Thoracic aorta (tissue), 2 donors: Measurements from ENCODE around the gene MYO5B. TPM values are rescaled to one million over a fixed set of nuclear protein-coding genes. Genes with fewer than 3 reads are reported as not detected.
"Not testable (repeated sequence)": the region's sequence is repeated elsewhere in the genome, so short reads cannot be mapped to it uniquely, and the experiment has no call there.

ENCODE experiments used
- ATAC-seq: fragments of 150-250 bp; one replicate; pipeline ENCODE4 v1.8.0; 2017; ENCODE audit warnings: low read depth; ENCODE audit not compliant: insufficient number of reproducible peaks, low FRiP score
- DNase-seq: peaks from one replicate; pipeline ENCODE4 v3.0.0-alpha.2; 2020; ENCODE audit warnings: low spot score
- H3K27ac ChIP-seq, 2 donors: fragments of 200-600 bp; sonication (generic); 1 replicate in 1 of 2; 2 replicates in 1 of 2; pipeline ENCODE4 v1.5.1; 2016; ENCODE audit warnings: mild to moderate bottlenecking in 2 of 2, moderate library complexity in 2 of 2
- H3K27me3 ChIP-seq: fragments of 200-600 bp; sonication (generic); replicated peaks from 2 replicates; pipeline ENCODE4 v1.6.0; 2016; ENCODE audit warnings: mild to moderate bottlenecking; ENCODE audit not compliant: insufficient read depth
- H3K36me3 ChIP-seq: fragments of 200-600 bp; sonication (generic); one replicate; pipeline ENCODE4 v1.5.1; 2016
- H3K4me1 ChIP-seq, 2 donors: fragments of 200-600 bp; sonication (generic); 1 replicate in 1 of 2; 2 replicates in 1 of 2; pipeline versions ENCODE4 v1.5.1 to v1.6.0; 2016; ENCODE audit warnings: low read depth in 2 of 2, mild to moderate bottlenecking in 1 of 2; ENCODE audit not compliant: control insufficient read depth in 1 of 2
- H3K4me3 ChIP-seq: fragments of 200-600 bp; sonication (generic); 2 replicates; pipeline ENCODE4 v1.5.1; 2016; ENCODE audit warnings: mild to moderate bottlenecking
- H3K9me3 ChIP-seq: fragments of 200-600 bp; sonication (generic); 2 replicates; pipeline ENCODE4 v1.5.1; 2016
- total RNA-seq, 2 donors: library from RNA; depleted of rRNA; stranded (reverse); fragments of >200 nt; gene quantifications; one replicate each; pipeline versions ENCODE4 v1.1.0 to v1.2.3, GENCODE V29; 2016
- TF ChIP-seq, protein P1 (sequence below): fragments of 200-600 bp; sonication (generic); IDR thresholded peaks from one replicate; pipeline ENCODE4 v1.5.1; 2019; ENCODE audit warnings: antibody characterized with exemption

The MYO5B gene
- total RNA-seq, 2 donors from 2014 or later, result 8.3 to 13.5 TPM

DNA sequence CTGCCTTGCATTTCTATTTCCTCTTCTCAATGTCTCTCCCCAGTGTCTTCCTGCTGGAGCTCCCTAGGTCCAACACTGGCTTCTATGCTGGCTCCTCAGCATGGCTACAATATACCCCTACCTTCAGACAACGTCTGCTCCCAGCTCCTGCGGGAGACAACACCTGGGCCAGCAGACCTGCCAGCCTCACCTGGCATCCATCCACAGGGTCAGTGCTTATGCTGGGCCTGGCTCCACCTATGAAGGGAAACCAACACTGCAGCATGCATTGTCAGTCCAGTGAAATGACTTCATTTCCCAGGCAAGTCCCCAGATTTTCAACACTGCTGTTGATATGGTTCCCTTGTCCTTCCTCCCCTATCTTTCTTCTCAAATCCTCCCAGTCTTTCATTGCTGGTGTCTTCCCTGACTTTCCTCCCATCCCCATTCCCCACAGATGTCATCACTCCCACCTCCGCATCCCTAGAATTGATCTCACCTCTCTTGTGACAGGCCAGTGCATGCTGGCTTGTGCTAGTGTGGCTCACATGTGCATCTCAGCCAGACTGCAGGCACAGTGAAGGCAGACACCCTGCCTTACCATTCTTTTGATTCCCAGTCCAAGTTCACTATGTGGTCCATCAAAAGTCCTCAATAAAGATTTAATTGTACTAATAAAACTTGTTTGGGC, 98.0 kb downstream of the MYO5B start:
- no peaks in the 10 kb centered on the region for H3K9me3 ChIP-seq

DNA sequence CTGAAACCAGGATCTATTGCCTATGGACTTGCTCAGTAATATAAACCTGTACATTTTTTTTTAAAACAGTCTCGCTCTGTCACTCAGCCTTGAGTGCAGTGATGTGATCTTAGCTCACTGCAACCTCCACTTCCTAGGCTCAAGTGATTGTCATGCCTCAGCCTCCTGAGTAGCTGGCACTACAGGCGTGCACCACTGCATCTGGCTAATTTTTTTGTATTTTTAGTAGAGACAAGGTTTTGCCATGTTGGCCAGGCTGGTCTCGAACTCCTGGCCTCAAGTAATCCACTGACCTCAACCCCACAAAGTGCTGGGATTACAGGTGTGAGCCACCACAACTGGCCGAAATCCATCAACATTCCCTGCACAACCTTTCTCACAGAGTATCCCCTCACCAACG, 100.2 kb downstream of the MYO5B start:
- H3K27me3 ChIP-seq, H3K36me3 ChIP-seq, ATAC-seq, H3K9me3 ChIP-seq, H3K27ac ChIP-seq, DNase-seq, H3K4me3 ChIP-seq: not testable (repeated sequence)
- H3K4me1 ChIP-seq, result peaks cover 32 to 54% of the 10 kb centered on the region in 2 donors

More for the DNA sequence above, 98.0 kb downstream of the MYO5B start:
- Histone ChIP-seq H3K27ac (peak overlapping the region; percentile 40 to 62), H3K27me3 (no peaks in the 10 kb centered on the region), H3K4me1 (peaks cover 19 to 50% of the 10 kb centered on the region in 2 donors), H3K36me3 (no peaks in the 10 kb centered on the region), H3K4me3 (no peak overlapping the region)
- TF ChIP-seq, protein P1, sequence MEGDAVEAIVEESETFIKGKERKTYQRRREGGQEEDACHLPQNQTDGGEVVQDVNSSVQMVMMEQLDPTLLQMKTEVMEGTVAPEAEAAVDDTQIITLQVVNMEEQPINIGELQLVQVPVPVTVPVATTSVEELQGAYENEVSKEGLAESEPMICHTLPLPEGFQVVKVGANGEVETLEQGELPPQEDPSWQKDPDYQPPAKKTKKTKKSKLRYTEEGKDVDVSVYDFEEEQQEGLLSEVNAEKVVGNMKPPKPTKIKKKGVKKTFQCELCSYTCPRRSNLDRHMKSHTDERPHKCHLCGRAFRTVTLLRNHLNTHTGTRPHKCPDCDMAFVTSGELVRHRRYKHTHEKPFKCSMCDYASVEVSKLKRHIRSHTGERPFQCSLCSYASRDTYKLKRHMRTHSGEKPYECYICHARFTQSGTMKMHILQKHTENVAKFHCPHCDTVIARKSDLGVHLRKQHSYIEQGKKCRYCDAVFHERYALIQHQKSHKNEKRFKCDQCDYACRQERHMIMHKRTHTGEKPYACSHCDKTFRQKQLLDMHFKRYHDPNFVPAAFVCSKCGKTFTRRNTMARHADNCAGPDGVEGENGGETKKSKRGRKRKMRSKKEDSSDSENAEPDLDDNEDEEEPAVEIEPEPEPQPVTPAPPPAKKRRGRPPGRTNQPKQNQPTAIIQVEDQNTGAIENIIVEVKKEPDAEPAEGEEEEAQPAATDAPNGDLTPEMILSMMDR, result no peak
- no peak for ATAC-seq
- no peak for DNase-seq

DNA sequence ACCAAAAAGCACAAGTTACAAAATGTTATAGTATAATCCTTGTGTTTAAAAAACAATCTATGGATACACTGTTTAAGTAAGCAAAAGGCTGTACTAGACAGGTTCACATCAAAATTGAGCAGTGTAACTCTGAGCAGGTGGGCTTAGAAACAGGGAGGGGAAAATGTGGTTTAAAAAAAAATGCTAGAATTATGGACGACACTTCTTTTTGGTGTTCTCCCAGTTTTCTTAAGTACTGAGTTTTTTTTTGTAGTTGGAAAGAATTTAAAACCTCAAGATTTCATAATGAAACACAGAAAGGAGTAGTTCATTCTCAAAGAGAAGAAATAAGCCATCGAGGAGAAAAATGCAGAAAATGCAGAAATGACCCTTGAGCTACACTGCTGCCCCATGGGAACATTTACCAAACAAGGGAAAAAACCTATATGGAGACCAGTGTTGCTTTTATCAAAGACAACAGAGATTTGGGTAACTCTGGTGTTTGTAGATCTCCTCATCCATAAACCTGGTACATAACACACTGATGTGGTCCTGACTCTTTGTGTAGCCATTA, 100.7 kb downstream of the MYO5B start:
- Histone ChIP-seq H3K36me3 (no peaks in the 10 kb centered on the region), H3K27me3 (no peaks in the 10 kb centered on the region)
- DNase-seq, result no peak

DNA sequence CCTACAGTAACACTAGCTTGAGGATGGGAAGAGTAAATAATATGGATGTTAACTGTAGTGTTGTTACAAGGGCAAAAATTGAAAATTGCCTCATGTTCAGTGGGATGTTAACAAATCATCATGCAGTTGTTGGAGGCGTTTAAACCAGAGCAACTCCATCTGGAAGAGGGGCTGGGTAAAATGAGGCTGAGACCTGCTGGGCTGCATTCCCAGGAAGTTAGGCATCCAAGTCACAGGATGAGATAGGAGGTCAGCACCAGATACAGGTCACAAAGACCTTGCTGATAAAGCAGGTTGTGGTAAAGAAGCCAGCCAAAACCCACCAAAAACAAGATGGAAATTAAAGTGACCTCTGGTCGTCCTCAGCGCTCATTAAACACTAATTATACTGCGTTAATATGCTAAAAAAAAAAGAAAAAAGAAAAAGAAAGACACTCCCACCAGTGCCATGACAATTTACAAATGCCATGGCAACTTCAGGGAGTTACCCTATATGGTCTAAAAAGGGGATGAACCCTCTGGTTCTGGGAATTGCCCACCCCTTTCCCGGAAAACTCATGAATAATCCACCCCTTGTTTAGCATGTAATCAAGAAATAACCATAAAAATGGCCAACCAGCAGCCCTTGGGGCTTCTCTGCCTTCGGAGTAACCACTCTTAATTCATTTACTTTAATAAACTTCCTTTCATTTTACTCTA, 101.4 kb downstream of the MYO5B start:
- DNase-seq, result no peak
- TF ChIP-seq, protein P1, result no peak
- Histone ChIP-seq H3K27me3 (no peaks in the 10 kb centered on the region), H3K4me3 (no peak overlapping the region), H3K27ac (peak overlapping the region in 1 of 2 donors; percentile 17), H3K36me3 (no peaks in the 10 kb centered on the region), H3K4me1 (peaks cover 32 to 44% of the 10 kb centered on the region in 2 donors), H3K9me3 (no peaks in the 10 kb centered on the region)
- no peak for ATAC-seq

More for the DNA sequence above, 100.7 kb downstream of the MYO5B start:
- ATAC-seq, result no peak
- no peak overlapping the region for H3K27ac ChIP-seq
- TF ChIP-seq, protein P1, result no peak
- peaks cover 32 to 49% of the 10 kb centered on the region in 2 donors for H3K4me1 ChIP-seq
- no peaks in the 10 kb centered on the region for H3K9me3 ChIP-seq
- H3K4me3 ChIP-seq, result no peak overlapping the region

DNA sequence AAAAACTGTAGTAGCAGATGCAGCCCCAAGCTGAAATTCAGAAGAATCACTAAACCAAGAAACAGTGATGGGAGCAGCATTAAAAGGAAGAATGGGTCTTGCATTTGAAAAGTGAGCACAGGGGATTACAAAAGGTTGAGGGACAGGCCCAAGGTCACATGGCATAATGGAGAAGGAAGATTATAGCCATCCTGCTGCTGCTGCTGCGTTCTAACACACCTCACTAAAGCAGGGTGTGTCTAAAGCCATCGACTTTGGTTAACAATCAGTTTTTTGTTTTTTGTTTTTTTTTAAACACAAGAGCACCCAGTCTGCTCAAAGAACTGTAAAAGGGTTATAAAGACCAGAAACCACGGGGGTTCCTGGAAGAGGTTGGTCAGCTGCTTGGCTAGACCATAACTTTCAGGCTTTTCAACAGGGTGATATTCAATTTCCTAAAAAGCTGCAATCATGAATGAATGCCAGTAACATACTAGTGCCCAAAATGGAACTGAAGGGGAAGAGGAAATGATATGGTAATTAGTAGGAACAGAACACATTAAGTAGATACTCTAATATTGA, 102.6 kb downstream of the MYO5B start:
- Histone ChIP-seq H3K27ac (peak overlapping the region; percentile 80 to 83), H3K4me1 (peaks cover 25 to 33% of the 10 kb centered on the region in 2 donors), H3K27me3 (no peaks in the 10 kb centered on the region), H3K9me3 (no peaks in the 10 kb centered on the region), H3K4me3 (no peak overlapping the region), H3K36me3 (no peaks in the 10 kb centered on the region)
- DNase-seq (no peak), ATAC-seq (no peak)
- TF ChIP-seq, protein P1, result no peak
